Ramos (cell line): Measurements from ENCODE around the gene EFCAB12.
"Not testable (repeated sequence)": the region's sequence is repeated elsewhere in the genome, so short reads cannot be mapped to it uniquely, and the experiment has no call there.

Experiments
- in situ Hi-C: fragments of 300-500 bp; cut with MboI; formaldehyde crosslinking; loops from one replicate; pipeline ENCODE4 v1.14.3; 2022; ENCODE audit warnings: low sequenced_read_pairs; ENCODE audit not compliant: unreplicated experiment

EFCAB12 gene

DNA sequence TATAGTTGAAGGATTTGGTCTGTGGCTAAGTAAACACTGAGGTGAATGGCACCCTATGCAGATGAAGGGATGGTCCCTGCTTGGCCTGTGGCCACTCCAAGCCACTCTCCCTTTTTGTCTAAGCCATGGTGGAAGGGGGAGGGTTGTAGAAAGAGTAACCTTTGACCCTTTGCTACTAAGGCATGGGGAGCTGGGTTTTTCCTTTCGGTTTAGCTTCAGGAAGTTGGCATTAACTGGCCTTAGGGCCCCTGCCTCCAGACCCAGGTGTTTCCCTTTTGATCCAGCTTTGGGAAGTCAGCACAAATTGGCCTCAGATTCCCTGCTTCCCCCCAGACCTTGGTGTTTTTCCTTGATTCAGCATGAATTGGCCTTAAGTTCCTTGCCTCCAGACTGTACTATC is 49.5 kb downstream of the EFCAB12 start:
- in situ Hi-C loops, result no loop called here

DNA sequence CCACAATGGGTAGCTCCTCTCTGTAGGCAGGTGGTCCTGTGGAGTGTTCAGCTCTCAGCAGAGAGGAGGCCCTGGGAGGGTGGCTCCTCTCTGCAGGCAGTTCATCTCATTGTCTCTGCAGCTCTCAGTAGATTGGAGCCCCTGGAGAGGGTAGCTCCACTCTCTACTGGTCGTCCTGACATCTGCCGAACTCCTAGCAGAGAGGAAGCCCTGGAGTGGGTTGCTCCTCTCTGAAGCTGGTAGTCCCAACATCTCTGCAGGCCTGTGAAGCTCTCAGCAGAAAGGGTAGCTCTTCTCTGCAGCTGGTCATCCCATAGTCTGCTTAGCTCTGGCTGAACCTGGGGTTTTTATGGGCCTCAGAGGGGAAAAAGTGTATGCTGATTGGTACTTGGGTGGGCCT is 50.8 kb downstream of the EFCAB12 start:
- in situ Hi-C loops, result no loop called here

DNA sequence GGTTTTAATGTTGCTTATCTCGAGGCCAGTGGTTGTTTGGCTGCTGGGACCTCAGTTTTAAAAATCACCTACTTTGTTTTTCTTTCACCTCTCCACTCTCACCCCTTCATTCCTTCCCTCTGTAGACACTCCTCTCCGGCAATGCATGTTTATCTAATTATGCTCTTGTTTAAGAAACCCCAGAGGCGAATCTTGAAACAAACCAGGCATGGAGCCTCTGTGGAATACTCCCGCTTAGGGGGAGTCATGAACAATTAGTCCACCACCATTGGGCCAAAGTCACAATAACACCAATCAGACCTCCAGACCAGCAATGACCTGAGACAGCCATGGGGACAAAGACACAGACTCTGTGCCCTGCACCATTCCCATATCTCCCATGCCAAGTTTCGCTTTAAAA is 53.3 kb downstream of the EFCAB12 start:
- in situ Hi-C loops, result no loop called here

DNA sequence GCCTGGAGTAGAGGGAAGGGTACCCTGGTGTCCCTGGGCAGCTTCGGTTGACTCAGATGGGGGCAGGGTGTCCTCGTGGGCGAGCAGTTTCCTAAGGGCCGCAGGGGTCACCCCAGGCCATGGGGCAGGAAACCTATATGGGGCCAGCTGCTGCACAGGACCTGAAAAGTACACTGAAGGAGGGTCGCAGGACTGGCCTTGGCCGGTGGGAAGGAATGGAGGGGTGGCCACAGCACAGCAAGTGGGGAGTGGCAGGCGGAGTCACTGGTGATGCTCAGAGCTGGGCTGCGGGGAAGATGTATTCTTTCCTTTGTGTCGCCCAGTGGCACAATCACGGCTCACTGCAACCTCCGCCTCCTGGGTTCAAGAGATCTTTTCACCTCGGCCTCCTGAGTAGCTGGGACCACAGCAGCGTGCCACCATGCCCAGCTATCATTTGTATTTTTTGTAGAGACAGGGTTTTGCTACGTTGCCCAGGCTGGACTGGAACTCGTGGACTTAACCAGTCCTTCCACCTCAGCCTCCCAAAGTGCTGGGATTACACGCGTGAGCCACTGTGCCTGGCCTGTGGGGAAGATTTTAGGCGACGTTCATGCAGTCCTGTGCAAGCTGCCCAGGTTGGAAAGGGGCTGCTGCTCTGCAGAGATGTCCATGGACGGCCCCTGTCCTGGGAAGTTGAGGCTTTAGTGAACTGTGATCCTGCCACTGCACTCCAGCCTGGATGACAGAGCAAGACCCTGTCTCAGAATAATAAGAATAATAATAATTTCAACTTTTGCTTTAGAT is 57.2 kb downstream of the EFCAB12 start:
- in situ Hi-C loops, result no loop called here

DNA sequence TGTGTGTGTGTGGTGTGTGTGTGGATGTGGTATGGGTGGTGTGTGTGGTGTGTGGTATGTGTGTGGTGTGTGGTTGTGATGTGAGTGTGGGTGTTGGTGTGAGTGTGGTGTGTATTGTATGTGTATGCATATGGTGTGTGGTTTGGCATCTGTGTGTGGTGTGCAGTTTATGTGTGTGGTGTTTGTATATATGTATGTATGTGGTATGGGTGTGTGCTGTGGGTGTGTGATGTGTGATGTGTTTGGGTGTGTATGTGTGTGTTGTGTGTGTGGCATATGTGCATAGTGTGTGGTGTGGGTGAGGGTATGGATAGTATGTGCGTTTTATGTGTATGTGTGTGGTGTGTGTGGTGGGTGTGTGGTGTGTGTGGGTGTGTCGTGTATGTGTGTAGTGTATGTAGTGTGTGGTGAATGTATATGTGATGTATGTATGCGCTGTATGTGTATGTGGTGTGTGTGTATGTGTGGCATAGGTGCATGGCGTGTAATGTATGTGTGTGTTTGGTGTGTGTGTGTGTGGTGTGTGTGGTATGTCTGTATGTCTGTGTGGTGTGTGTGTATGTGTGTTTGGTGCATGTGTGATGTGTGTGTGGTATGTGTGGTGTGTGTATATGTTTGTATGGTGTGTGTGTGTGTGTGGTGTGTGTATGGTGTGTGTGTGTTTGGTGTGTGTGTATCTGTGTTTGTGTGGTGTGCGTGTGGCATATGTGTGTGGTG is 58.0 kb downstream of the EFCAB12 start:
- in situ Hi-C loops, result no loop called here

DNA sequence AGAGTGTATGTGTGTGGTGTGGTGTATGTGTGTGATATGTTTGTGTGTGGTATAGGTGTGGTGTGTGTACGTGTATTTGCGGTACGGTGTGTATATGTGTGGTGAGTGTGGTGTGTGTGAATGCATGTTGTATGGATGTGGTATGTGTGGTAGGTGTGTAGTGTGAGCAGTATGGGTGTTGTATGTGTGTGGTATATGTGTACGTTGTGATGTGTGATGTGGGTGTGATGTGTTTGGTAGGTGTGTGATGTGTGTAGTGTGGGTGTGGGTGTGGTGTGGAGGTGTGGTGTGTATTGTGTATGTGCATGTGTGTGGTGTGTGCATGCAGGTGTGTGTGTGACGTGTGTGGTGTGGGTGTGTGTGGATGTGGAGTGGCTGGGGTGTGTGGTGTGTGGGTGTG is 58.7 kb downstream of the EFCAB12 start:
- in situ Hi-C loops, result no loop called here

DNA sequence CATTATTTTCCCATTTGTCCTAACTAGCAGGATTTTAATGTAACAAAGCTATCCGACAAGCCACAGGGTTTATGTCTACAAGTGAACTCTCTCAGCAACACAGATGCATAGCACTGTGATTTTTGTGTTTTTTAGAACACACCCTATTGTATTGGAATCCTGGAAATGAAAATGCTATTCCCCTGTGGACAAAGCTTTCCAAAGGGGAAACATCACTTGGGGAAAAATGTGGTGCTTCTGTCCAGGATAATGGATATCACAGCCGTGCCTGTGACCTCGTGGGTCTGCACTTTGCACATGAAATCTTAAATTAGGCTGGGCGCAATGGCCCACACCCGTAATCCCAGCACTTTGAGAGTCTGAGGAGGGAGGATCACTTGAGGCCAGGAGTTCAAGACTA is 60.6 kb downstream of the EFCAB12 start:
- in situ Hi-C loops, result no loop called here

DNA sequence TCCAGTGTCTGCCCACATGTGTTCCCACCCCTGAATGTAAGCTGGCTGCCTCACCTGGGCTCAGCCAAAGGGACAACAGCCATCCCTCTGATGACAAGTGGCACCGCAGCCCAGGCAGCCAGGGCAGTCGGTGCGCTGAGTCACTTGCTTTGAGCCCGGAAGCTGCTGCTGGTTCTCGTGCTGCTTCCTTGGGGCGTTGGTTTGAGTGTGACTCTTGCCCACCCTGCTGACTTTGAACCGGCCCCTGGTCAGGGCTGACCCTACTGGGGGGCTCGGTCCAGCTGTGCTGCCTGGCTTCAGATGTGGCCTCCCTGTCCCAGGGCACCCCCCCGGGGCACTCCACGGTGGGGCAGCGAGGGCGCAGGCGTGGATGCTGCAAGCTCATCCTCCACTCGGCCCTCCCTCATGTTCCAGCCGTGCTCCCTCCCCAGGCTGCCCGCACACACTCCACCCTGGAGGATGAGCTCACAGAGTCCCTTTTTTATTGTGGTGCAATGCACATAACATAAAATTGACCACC is 62.1 kb downstream of the EFCAB12 start:
- in situ Hi-C loops, result no loop called here

DNA sequence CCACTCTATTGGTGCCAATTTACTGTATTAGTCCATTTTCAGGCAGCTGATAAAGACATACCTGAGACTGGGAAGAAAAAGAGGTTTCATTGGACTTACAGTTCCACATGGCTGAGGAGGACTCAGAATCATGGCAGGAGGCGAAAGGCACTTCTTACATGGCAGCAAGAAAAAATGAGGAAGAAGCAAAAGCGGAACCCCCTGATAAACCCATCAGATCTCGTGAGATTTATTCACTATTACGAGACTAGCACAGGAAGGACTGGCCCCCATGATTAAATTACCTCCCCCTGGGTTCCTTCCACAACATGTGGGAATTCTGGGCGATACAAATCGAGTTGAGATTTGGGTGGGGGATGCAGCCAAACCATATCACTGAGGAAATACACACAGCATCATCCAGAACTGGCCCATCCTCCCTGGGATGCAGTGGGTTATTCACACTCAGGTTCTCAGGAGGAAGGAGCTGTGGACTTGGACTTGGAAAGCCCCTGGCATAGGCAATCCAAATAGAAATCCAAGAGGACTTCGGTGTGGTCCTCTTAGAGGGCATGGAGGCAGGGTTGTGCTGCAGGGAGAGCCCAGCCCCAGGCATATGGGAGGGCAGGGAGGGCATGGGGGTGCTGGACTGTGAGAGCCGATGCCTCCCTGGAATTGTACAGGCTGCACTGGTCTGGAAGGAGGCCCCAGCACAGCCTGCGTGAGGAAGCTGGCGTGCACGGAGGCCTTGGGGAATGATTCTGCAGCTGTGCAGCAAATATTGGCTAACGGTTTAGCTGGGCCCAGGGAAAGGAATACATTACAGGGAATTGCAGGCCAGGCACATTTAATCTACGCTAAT is 62.9 kb downstream of the EFCAB12 start:
- in situ Hi-C loops, result no loop called here

DNA sequence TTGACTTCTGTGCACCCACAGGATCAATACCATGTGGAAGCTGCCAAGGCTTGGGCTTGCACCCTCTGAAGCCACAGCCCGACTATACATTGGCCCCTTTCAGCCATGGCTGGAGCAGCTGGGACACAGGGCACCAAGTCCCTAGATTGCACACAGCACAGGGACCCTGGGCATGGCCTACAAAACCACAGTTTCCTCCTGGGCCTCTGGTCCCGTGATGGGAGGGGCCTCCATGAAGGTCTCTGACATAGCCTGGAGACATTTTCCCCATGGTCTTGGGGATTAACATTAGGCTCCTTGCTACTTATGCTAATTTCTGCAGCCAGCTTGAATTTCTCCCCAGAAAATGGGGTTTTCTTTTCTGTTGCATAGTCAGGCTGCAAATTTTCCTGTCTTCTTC is 63.6 kb downstream of the EFCAB12 start:
- in situ Hi-C loops, result not testable (repeated sequence)

DNA sequence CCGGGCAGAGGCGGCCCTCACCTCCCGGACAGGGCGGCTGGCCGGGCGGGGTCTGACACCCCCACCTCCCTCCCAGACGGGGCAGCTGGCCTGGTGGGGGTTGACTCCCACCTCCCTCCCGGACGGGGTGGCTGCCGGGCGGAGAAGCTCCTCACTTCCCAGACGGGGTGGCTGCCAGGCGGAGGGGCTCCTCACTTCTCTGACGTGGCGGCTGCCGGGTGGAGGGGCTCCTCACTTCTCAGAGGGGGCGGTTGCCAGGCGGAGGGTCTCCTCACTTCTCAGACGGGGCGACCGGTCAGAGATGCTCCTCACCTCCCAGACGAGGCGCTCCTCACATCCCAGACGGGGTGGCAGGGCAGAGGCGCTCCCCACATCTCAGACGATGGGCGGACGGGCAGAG is 65.1 kb downstream of the EFCAB12 start:
- in situ Hi-C loops, result not testable (repeated sequence)

DNA sequence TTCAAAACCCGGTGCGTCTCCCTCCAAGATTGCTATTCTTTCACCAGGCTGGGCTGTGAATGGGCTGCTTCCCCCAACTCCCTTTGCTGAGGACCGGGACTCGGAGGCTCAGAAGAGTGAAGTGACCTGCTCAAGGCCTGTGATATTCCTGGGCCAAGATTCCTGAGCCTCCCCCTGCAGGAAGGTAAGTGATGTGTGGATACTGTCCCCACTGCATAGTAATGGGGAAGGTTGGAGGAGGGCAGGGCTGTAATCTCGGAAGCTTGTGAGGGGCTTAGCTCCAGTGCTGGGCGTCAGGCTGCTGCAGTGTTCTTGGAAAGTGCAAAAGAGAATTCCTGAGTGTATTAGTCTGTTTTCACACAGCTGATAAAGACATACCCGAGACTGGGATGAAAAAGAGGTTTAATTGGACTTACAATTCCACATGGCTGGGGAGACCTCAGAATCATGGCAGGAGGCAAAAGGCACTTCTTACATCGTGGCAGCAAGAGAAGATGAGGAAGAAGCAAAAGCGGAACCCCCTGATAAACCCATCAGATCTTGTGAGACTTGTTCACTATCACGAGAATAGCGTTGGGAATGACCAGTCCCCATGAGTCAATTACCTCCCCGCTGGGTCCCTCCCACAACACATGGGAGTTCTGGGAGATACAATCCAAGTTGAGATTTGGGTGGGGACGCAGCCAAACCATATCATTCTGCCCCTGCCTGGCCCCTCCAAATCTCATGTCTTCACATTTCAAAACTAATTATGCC is 67.6 kb downstream of the EFCAB12 start:
- in situ Hi-C loops, result no loop called here

DNA sequence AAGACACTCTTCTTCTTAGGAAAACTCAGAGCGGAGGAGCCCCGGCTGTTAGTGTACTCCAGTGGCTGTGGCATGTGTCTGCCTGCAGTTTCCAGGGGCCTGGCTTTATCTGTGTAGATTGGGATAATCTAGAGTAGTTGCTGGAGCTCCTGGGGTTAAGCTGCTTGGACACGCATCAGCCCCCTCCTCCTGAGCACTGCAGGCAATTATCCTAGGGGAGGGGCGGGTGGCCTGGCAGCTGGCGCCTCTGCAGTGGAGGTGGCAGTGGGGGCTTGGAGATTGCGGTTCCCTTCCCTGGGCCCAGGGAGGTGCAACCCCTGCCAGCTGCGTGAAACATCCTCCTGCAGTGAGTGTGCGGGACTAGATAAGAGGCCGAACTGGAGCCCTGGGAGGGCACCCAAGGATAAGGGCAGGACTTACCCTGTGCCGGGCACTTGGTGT is 68.2 kb downstream of the EFCAB12 start:
- in situ Hi-C loops, result no loop called here

DNA sequence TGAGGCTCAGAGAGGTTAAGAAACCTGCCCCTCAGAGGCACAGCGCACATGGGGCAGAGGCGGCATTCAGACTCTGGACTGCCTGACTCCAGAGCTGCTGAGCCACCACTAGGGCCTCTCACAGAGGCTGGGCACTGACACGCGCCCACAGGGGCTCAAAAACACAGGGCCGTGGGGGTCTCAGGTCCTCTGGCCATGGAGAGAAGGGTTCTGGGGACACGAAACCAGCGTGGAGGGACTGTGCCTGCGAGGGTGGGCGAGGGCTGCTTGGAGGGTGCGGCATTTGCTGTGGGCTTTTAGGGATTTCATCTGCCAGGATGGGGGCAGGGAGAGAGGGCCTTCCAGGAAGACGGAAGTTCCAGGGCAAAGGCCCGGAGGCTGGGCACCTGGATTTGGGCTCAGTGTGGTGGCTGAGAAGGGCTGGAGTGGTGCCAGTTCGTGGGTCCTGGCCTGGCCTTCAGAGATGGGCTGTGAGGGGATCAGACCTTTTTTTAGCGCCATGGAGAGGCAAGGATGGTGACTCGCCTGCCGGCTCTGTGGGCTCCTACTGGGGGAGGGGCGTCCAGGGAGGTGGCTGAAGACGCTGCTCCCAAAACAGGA is 69.6 kb downstream of the EFCAB12 start:
- in situ Hi-C loops, result no loop called here

DNA sequence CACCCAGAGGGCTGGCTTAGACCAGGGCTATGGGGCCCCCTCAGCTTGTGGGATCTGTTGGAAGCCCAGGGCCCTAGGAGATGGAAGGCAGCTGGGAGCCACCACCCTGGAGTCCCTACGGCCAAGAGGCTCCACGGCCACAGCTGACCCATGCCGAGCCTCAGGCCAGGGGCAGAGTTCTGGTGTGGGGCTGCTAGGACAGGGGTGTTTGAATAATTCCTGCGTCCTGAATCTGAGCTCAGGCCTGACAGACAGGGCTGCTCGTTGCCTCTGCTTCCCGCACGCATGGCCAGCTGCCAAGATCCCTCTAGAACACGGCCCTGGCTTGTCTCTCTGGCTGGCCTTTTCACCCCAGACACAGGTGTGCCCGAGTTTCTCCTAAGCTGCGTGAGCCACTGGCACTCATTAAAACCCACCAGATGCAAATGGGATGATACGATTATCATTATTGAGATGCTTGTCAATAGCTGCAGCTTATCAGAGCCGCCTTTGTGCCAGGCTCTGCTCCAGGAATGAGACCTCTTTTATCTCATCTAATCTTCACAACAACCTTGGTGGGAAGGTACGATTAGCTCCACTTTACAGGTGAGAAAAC is 70.2 kb downstream of the EFCAB12 start:
- in situ Hi-C loops, result no loop called here

DNA sequence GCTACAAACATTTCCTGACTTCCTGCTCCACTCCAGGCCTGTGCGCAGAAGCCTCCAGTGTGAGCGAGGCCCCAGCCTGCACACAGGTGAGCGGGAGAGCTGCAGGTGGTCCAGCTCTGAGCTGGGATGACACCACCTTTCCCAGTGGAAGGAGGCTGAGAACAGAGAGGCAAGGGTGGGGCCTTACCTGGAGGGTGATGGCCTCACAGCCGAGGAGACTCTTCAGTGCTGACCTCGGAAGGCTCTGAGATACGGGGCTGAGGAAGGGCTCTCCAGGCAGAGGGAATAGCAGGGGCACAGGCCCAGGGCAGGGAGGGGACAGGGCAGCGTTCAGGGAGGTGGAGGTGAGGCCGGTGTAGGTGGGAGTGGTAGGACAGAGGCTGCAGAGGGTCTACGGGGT is 70.8 kb downstream of the EFCAB12 start:
- in situ Hi-C loops, result no loop called here

DNA sequence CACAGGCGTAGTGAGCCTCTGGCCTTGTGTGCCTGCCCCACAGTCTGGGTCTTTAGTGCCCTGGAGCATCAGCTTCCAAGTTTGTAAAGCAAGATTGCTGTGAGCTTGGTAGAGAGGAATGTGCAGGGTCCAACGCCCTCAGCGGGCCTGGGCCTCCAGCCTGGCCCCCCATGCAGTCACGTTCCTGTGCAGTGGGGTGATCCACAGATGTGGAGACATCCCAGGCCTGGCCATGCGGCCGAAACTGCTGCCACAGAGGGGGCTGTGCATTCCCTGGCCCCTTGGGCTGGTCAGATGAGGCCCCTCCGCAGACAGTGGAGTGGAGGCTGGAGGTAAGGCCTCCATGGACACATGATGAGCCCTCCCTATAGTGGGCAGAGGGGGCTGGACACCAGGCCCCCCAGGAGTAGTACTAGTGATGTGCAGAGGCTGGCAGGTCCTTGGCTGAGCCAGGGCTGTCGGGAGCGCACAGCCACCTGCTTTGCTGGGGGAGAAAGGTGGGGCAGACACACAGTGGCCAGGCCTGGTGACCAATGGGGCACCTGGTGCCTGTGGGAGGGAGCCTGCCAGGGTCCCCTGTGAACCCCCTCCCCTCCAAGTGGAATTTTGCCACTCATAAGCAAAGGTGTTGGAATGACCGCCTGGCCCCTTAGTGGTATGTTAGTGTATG is 71.5 kb downstream of the EFCAB12 start:
- in situ Hi-C loops, result no loop called here

DNA sequence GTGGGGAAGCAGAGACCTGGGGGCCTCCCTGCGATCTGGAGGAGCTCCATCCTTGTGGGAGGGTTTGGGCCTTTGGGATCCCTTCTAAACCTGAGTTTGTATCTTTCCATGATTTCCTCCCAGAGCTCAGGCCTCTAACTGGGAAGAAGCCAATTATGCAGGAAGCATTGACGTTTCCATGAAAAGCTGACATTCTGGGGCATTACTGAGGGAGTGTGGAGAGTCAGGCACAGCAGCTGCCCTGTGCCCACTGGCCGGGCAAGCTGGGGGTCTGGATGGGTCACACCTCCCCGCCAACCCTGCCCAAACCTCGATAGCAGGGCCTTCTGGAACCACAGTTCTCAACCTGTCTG is 74.9 kb downstream of the EFCAB12 start:
- in situ Hi-C loops, result no loop called here
